Measurements from ENCODE around the gene SEMA4F.

Gene SEMA4F

GRCh38 chr2:74707837-74708236 lies 53.8 kb downstream of the SEMA4F start:
- no peak for DNase-seq (ENCODE audit: low spot score)

GRCh38 chr2:74708296-74708695 lies 54.2 kb downstream of the SEMA4F start:
- DNase-seq (ENCODE audit: low spot score): no peak

DNA sequence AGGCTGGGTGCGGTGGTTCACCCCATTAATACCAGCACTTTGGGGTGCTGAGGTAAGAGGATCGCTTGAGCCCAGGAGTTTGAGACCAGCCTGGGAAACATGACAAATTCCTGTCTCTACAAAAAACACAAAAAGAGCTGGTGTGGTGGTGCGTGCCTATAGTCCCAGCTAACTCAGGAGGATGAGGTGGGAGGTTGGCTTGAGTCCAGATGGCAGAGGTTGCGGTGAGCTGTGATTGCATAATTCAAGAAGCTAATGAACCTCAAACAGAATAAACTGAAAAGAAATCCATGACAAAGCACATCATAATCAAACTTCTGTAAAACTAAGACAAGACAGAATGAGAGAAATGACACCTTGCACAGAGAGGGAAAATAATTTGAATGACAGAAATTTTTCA lies 54.8 kb downstream of the SEMA4F start:
- DNase-seq (ENCODE audit: low spot score): no peak

DNA sequence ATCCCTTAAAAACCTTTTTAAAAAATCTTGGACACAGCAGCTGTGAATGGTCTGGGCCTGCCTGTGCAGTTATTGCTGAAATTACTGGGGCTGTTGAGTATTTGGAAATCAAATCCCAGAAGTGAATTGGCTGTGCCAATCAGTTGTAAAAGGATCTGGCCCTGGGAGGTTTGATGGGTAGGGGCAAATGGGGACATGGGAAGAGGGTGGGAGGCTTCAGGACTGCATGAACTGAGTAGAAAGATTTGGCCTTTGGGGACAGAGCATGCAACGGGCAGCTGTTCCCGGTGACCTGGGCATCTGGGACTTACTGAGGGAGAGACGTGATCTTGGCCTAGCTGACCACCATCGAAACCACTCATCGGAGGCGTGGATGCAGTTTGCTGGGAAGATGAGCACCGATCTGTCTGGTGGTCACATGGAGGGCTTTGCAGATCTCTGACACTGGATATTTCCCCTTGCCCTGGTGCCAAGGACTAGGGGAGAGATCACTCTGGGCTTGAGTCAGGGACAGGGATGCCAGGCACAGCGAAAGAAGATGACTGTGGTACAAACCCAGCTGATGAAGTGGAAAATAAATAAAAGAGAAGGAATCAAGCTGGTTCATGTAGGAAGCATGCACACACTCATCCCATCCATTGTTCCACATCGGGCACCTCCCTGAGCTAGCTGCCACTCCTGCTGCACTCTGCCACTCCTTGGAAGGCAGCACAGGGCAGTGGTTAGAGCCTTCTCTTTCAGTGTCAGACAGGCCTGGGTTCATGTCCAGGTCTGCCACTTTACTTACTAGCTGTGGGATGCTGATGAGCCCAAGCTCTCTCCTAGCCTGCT lies 58.4 kb downstream of the SEMA4F start:
- no peak for DNase-seq (ENCODE audit: low spot score)

GRCh38 chr2:74714691-74715080 lies 60.6 kb downstream of the SEMA4F start:
- no peak for DNase-seq (ENCODE audit: low spot score)

DNA sequence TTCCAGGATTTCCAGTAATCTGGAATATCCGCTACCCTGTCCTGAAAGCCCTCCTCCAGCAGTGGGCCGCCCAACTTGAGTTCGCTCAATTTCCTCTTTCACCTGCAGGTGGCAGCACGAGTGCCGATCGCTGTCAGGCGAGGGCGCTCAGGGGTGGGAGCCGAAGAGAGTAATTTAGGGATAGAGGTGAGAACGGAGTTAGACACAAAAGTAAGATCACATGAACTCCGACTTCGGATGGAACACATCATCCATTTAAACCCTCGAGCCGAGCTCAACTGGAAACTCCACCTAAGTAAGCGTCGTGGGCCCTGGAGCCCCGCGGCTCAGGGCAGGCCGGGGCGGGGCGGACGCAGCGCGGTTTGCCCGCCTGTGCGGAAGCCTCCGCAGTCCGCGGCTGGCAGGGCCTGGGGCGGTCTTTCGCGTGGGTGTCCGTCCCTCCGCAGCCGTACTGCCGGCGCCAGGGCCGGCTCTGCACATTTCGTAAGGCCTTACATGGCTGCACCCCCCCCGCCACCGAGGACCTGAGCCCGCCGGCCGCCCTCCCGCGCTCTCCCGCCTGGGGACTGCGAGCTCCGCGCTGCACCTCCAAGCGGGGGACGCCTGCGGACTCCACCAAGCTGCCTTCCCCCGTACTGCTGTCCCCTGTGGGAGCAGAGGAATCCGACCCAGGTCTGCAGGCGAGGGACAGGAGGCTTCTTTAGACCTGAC lies 61.2 kb downstream of the SEMA4F start:
- peak; percentile 69 for DNase-seq (ENCODE audit: low spot score)

GRCh38 chr2:74715880-74716279 lies 61.8 kb downstream of the SEMA4F start:
- DNase-seq (ENCODE audit: low spot score): peak; percentile 7

DNA sequence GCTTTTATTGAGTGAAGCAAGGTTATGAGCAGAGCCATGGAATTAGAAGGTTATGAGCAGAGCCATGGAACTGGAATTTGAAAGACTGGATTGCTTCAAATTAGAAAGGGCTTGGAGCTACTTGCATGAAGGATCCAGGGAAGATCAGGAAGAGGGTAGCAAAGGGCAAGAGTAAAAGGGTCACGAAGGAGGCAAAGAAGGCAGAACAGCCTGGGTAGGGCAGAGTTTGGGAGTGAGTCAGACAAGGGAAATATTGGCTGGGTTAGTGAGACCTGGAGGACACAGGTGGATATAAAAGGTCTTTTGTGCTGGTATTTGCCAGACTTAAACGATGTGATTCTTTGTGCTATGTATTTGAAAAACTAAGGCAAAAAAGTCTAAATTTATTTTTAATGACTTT lies 65.0 kb downstream of the SEMA4F start:
- no peak for DNase-seq (ENCODE audit: low spot score)

DNA sequence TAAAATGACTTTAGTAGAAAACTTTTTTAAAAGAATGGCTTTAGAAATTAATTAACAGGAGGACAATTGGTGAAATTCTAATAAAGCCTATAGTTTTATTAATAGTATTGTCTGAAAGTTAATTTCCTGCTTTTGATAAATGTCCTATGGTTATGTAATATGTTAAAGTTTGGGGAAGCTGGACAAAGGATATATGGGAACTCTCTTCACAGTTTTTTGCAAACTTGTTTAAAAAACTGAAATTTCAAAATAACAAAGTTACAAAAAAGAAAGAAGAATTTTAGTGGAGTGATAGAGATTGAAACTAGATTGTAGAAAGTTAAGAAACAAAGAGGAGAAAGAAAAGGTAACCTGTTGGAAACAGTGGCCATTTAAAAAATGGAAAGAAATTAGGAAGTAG lies 67.3 kb downstream of the SEMA4F start:
- DNase-seq (ENCODE audit: low spot score): no peak

GRCh38 chr2:74724496-74724895 lies 70.4 kb downstream of the SEMA4F start:
- DNase-seq (ENCODE audit: low spot score): no peak

DNA sequence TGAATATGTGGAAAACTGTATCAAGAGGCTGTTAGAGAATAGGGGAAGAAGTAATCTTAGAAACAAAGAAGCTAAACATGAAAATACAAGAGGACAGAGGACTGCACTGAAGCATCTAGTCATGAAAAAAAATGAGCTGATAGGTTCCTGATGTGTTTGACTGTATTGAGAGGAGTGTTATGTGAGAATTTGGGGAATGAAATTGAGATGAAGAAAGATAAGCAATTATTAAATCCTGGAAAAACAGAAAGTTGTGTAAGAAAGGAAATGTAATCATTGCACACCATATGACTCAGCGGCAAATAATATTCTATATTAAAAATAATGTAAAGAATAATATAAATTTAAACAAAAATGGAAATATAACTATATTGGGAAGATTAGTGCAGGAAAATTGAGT lies 71.2 kb downstream of the SEMA4F start:
- no peak for DNase-seq (ENCODE audit: low spot score)

- DNase-seq (ENCODE audit: low spot score): no peak
Observed at GRCh38 chr2:74728842-74729241, 74.8 kb downstream of the SEMA4F start.

GRCh38 chr2:74730530-74730929 lies 76.5 kb downstream of the SEMA4F start:
- no peak for DNase-seq (ENCODE audit: low spot score)
